Stimulated activated CD8-positive, alpha-beta memory T cell treated with anti-CD3 and anti-CD28 coated beads, Interleukin-15, amount 100 ng/mL, for 4 hours (primary cell): Measurements from ENCODE around the gene TTLL6.
"Not testable (repeated sequence)": the region's sequence is repeated elsewhere in the genome, so short reads cannot be mapped to it uniquely, and the experiment has no call there.

Experiments
- DNase-seq, 2 donors: peaks; one replicate each; pipeline ENCODE4 v3.0.0-alpha.2; 2020; ENCODE audit warnings: low read depth in 2 of 2

TTLL6 gene

DNA sequence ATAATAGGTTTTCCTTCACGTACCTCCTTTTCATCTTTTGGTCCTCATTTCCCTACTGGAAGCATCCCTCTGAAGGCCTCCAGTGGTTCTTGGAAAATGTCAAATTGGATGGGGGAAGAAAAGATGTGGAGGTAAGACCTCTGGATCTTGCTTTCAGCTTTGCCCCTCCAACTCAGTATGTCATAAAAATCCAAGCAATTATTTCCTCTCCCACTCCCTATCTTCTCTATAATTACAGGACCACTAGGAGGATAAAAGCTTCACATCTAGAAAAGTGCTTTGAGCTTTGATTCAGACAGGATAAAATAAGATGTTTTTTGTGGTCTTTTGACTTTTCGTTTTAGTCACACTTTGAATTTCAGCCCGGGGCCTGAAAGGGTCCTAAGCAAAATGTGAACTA is 1.7 kb downstream of the TTLL6 start:
- no peak for DNase-seq

DNA sequence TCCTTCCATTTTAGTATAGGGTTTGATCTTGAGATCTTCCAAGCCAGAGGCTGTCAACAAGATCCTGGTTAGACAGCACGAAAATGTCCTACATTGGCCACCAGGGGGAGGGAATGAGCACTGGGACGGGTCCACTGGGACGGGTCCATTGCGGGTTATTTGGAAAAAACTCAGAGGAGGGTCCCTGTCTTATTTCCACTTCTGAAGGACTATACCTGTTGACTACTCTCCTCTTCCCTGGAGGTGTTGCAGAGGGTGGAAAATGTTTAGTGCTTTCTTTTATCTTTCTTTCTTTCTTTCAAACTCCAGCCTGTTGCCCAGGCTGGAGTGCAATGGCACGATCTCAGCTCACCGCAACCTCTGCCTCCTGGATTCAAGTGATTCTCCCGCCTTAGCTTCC is 2.5 kb downstream of the TTLL6 start:
- DNase-seq = no peak

DNA sequence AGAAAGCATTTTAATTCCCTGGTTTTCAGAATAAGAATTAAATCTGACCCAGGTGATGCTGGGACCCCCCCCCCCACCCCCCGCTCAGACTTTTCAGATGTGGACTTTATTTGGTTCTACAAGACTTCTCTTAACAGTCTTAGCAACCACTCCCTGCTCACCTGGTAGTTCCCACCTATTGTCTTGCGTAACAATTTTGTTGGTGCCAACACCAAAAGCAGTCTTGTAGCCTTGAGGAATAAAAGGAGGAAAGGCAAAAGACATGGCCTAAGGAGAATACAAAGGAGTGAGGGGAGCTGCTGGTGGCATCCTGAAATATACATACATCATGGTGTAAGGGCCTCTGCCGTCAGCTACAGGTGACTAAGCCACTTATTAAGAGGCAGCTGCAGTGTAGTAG is 5.0 kb downstream of the TTLL6 start:
- DNase-seq = no peak

DNA sequence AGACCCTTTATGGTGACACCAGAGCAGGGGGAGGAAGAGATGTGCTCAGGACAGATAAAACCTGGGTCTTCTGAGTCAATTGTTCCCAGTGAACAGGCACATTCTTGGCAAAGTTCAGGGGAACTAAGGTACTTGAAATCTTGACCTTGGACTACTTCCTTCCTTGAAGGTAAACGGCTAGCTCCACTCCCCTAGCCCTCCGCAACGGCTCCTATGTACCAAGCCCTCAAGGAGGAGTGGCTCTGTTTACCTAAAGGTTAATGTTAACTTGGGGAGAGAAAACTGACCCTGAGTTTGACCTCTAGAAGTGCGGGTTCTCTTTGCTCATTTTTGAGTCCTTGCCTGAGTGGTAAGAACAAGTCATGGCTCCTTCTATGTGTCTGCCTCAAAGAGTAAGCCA is 7.8 kb downstream of the TTLL6 start:
- DNase-seq = no peak

DNA sequence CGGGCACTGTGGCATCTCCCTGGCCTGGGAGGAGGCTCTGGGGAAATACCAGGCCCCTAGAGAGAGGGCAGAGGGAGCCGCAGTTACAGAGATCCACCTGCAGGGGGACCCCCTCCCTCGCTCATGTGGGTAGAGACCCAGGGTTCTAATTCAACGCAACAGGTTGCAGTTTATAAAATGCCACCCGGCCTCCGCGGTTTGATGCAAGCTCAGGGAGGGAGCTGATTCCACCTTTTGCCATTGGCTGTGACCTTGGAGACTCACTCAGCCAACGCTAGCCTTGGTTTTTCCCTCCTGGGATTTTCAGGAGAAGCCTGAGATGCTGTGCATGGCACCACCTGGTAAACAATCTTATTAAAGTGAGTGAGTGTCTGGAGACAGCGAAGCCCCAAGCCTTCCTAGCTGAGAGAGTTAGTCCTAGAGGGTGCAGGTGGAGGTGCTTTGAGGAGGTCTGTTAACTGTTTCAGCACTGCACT is 12.1 kb downstream of the TTLL6 start:
- peak in 1 of 2 donors; percentile 19 for DNase-seq

DNA sequence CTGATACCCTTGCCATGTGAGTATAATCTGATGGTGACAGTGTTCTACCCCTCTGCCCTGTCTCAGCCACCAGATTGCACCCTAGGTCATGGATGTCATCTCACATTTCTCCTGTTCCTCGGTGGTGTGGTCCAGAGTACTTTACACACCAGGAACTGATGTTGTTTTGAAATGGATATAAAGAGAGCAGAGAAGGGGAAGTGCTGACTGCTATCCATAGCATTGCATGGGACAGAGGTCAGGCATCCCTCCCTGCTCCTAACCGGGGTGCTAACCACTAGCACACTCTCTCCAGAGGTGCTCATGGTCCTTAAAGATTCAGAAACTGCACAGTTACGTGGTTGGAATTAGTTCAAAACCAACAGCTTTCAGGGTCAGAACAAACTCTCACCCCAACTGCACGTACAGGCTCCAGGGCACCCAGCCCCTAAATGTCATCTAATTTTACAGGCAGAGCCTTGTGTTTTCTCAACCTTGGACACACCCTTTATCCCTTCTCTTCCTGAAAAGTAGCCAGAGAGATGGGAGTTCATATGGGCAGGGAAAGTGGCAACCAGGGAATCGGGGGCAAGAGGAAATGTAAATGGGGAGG is 16.3 kb downstream of the TTLL6 start:
- no peak for DNase-seq

DNA sequence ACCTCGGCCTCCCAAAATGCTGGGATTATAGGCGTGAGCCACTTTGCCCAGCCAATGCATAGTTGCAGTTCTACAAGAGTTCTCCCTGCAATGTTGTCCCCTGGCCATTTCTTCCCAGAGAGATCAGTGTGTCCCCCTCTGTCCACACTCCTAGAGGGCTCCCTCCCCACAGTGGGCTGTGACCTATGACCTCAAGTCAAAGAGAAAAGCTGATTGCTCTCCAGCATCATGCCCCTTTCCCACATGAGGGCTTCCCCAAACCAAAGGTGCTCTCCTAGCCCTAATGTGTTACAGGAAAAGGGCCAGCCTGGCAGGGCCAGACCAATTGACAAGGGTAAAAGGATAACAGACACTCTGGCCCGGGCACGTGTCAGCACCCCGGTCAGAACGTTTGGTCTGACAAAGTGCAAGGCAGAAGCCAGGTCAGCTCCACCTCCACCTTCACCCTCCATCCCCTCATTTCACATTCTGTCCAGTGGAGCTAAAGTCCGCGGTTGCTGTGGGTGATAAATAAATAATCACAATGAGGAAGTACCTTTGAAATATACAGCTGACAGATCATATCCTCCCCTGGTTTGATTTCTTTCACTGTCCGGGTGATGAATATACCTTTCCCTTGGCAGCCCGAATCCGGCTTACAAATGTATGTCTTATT is 17.8 kb downstream of the TTLL6 start:
- DNase-seq = no peak

DNA sequence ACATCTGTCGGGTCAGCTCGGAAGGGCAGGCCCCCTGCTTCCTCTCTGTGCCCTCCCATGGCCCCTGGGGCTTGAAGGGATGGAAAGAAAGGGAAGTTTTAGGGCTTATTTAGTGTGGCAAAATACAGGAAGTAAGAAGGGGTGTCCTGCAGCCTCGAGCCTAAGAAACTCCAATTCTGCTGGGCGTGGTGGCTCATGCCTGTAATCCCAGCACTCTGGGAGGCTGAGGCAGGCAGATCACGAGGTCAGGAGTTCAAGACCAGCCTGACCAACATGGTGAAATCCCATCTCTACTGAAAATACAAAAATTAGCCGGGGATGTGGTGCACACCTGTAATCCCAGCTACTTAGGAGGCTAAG is 20.9 kb downstream of the TTLL6 start:
- not testable (repeated sequence) for DNase-seq

DNA sequence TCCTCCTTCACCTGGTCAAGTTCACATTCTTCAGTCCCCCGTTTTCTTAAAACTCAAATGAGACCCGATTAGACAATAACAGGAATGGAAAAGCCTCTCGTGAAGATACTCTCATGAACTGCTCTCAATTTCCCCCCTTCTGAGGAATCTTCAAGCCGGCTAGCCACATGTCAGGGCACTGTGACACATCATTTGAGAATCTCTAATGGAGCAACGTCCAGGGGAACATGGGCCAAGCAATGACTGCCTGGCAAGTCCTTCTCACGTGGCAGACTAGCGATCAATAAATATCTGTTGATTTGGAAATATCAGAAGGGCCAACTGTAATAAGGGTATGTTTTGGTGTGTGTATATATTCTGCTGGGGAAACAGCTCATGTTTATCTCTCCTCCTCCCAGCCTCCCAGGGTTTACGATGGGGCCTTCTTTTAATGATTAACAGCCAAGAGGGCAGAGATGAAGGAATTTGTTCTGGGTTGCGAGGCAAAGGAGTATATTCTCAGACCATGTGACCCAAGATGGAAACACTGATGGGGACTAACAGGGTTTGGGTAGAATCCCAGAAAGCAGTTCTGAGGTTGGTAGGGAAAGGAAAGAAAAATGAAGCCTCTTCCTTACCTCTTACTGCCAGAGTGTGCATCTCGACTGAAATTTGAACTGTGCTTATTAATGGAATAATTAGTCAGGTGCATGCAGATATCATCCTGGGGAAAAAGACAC is 21.4 kb downstream of the TTLL6 start:
- no peak for DNase-seq

DNA sequence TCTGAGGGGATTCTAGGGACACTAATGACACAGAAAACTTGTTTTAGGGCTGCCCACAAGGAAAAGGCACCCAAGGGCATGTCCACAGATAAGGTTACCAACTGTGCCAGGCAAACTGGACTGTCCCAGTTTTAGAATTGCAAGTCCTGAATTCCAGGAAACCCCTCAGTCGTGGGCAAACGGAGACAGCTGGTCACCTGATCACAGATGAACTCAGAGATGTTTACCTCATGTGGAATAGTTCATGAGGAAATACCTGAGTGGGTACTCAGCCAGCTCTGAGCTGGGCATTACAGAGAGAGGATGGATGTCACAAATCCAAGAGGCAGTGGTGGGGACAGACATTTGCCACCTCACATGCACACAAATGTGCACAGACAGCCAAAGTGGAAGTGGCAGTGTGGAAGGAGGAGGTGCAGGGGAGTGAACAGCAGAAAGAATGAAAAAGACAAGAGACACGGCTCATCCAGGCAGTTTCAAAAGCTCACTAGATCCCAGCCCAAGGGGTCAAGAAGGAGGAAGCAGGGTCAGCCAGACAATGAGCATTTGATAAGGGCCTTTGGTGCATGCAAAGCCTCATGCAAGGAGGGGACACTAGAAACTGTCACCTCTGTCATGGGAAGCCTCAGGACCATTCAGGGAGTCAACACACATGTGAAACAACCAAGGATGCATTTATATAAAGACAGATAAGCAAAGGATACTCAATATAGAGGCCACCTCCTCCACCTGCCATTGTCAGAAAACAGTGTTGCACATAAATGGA is 24.8 kb downstream of the TTLL6 start:
- no peak for DNase-seq

DNA sequence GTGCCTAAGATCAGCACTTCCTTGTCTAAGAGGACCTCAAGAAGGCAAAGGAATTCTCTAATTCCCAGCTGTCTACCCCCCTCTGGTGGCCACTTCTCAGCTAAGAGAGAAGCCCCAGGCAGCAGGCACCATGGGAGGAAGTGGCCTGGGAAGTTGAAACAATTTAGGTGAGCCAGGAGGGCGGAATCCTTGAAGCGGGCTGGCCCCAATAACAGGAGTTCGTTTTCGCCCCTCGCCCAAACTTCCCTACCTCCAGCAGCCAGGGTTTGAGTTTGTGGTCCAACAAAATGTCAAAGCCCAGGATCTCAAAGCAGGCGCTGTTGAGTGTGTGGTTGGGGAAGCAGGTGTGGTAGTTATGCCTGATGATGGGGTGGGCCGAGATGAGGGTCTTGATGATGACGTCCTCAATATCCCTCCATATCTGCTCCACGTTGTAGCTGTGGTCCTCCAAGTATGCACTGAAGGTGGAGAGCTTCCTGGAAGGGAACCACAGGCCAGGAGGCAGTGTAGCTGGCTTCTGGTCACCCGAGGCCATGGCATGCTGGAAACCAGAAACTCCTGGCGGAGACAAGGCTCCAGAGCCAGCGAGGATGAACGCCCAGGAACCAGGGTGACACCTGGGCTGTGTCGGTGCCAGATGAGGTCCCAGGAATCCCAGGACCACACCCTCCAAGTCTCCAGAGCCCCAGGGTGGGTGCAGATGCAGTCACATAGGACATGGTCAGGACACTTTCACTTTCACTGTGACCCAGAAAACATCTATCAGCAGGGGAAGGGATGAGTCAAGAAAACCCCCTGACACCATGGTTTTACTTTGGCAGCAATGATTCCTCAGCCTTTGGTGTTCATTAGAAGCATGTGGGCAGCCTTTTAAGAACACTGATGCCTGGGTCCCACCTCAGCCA is 25.6 kb downstream of the TTLL6 start:
- DNase-seq = no peak

DNA sequence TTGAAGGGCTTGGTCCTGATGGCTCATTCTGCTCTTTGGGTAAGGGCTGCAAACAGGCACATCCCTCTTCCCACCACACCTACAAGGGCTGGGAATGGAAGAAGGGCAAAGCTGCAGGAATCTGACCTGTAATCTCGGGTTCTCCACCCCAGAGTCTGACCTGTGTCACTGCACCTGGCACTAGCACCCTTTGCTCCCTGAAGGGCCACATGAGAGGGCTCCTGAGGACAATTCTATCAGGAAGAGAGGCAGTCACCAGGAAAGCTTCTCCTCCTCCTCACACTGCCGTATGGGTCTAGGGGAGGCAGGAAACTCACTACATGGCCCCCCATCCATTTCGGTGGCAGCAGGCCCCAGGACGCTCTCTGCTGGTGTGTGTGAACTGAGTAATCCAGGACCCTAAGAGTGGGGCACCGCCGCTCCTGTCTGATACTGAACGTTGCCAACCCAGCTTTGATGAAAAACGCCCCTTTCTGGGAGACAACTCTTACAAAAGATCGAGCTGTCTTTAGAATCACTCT is 26.4 kb downstream of the TTLL6 start:
- no peak for DNase-seq

DNA sequence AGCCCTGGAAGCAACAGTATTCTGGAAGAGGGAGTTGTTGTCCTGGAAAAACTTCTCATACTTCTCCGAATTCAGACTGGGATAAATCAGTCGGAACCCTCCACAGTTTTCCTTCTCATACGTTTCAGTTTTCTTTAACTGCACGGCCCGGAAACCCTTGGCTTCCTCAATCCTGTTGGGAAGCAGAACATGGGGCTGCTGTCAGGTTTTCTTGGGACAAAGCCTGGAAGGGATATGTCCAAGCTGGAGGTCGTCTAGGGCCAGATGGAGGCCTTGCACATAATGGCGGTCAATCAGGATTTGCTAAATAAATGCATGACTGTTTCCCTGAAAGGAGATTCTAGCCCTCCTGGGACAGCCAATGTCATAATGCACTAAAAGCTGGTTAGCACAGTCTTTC is 29.2 kb downstream of the TTLL6 start:
- DNase-seq = no peak

DNA sequence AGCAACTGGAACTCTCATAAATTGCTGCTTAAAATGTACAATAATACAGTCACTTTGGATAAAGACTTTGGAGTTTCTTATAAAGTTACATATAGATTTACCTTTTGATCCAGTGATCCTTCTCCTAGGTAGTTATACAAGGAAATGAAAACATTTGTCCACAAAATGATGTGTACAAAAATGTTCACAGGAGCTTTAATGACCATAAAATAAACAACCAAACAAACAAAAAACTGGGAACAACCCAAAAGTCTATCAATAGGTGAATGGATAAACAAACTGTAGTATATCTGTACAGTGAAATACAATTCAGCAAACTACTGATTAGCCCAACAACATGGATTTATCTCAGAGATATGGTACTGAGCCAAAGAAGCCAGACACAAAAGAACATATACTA is 37.6 kb downstream of the TTLL6 start:
- no peak for DNase-seq

DNA sequence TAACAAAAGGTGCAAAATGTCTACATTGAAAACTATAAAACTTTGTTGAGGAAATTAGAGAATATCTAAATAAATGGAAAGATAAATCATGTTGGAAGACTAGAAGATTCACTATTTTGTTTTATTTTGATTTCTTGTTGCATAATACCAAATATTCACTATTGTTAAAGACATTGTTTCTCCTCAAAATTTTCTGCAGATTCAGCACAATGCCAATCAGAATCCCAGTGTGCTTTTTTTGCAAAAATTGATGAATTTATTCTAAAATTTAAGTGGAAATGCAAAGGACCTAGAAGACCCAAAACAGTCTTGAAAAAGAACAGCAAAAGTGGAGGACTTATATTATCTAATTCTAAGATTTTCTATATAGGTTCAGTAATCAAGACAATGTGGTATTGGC is 40.4 kb downstream of the TTLL6 start:
- no peak for DNase-seq

DNA sequence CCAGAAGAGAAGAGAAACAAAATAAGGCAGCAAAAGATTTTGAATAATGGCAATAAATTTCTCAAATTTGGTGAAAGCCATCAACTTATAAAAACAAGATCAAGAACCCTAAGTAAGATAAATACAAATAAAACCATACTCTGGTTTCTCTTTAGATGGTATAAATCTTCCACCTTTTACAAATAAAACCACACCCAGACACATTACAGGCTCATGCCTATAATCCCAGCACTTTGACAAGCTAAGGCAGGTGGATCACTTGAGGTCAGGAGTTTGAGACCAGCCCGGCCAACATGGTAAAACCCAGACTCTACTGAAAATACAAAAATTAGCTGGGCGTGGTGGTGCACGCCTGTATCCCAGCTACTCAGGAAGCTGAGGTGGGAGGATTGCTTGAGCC is 43.8 kb downstream of the TTLL6 start:
- DNase-seq = no peak

DNA sequence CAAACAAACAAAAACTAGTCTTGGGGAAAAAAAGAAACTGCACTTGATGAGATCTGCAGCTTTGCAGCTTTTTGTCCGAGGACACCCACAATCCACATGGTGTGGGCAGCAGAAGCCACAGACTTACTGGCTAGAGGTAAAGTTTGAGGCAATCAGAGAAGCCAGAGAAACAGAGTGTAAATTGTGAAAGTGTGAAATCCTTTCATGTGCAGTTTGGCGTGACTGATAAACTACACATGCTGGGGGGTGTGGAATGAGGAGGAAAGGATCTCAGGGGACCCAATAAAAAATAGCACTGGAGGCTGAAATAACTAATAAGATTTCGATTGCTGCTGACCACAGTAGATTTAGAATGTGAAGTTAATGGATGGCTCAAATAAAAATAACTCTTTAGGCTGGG is 46.1 kb downstream of the TTLL6 start:
- DNase-seq = no peak

DNA sequence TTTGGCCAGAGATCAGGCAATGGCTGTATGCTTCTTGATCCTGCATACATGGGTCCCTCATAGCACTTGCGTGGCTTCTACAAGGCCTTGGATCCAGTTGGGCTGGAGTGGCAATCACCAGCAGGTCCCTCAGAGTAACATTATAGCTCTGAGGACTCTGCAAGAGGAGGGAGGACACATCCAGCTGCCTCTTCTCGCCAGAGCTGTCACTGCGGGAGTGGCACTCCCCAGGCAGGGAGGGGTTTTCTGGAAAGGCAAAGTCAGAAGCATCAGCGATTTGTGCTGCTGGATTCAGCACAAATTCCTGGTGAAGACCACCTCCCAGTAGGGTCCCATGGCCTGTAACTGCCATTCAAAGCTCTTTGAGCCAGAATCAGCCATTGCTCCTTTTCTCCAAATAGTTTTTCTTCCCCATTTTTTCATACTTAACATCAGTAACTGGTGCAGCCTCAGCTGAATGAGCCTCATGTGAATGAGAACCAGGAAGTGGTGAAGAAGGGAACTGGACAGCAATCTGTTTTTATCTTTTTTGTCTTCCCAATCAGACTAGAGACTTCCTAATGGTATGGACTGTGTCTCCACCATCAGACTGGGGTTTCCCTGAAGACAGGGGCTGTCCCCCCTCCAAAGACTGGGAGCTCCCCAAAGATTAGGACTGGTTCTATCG is 47.9 kb downstream of the TTLL6 start:
- no peak for DNase-seq

DNA sequence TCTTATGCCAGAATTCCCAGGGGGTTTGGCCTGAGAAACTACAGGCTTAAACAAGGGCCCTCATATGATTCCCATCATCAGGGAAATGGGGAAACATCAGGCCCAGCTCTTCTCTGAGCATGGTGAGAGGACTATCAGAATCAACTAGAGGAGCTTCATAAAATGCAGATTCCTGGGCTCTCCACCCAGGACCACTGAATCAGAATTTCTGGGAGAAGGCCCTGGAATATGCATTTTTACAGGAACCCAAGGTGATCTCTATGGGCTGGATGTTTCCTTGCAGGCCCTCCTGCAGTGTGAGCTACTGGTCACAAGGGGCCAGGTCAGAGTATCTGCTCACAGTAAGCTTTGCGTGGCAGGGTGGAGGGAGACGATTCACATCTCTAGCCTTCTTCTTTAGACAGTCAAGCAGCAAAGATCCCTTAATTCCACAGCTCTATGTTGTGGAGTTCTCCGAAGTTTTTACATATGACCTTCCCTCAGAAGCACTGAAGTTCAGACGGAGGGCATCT is 49.7 kb downstream of the TTLL6 start:
- DNase-seq = no peak

DNA sequence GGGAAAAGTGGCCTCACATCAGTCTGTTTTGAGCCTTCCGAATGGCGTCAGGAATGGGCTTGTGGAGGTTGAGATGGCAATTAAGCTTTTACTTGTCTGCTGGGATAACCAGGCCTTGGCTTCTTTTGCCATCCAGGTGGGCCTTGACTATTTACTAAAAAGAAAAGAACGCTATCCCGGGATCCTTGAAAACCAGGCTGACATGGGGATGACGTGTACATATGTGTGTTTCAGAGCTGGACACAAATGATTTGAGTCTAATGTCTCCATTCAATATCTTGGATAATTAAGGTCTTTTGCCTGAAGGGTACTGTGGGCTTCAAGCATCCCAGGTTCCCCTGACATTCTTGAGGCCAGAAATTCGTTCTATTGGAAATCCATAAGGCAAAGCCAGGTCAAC is 55.9 kb downstream of the TTLL6 start:
- no peak for DNase-seq

DNA sequence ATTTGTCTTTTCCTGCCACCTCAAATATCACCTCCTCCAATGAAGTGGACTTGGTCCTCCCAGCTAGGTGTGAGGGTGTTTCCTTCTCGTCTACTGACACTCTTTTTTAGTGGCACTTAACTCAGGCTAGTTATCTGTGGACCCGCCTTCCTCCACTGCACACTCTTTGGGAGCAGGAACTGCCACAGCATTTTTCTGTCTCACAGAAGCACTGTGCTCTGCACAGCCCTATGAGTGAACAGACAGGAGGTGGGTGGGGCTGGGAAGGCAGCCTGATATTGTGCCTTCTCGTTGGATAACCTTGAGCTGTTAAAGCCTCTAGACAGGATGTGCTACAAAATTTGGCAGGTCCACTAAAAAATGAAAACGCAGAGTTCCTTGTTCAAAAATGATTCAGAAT is 56.6 kb downstream of the TTLL6 start:
- DNase-seq = no peak
